ENCODE results near the gene MRFAP1. TPM values are rescaled to one million over a fixed set of nuclear protein-coding genes. Genes with fewer than 3 reads are reported as not detected.

The MRFAP1 gene
- total and polyA plus RNA-seq, 2 of the 4 experiments (the other 2 are of a cell fraction) = 65.4 to 268 TPM

- Histone ChIP-seq H3K18ac (ENCODE audit: low read depth, low read length) (no peak overlapping the region), H2BK20ac (ENCODE audit: low read depth, low read length) (no peak overlapping the region), H2BK120ac (ENCODE audit: low read depth, low read length) (no peak overlapping the region), H2AFZ (replicated peaks; ENCODE audit: low read length, poor library complexity) (peak overlapping the region; percentile 58), H4K91ac (ENCODE audit: insufficient read depth, low read depth, low read length) (peak overlapping the region; percentile 18; the same call in 1 of the 2 replicates), H3K9me3 (ENCODE audit: control insufficient read depth, insufficient read depth, low read length) (no peaks in the 10 kb centered on the region; the same call in 1 of the 2 replicates), H2AK9ac (replicated peaks; ENCODE audit: low read depth, low read length, poor library complexity) (peak overlapping the region; percentile 66), H4K5ac (ENCODE audit: low read depth, low read length) (no peak overlapping the region), H3K56ac (ENCODE audit: extremely low read depth, insufficient read depth, low read length) (no peak overlapping the region), H3K27ac (ENCODE audit: insufficient read depth, low read length) (no peak overlapping the region), H3K4ac (ENCODE audit: low read depth, low read length) (no peak overlapping the region), H3K36me3 (ENCODE audit: control insufficient read depth, insufficient read depth, low read length) (peaks cover 9% of the 10 kb centered on the region), H3K23ac (ENCODE audit: low read depth, low read length) (no peak overlapping the region), H4K8ac (ENCODE audit: low read depth in 2 of 2, low read length in 2 of 2) (no peak overlapping the region), H3K14ac (replicated peaks; ENCODE audit: low read depth, low read length) (no peak overlapping the region), H3K79me1 (ENCODE audit: low read depth in 1 of 2, low read length in 2 of 2) (peaks cover 29 to 44% of the 10 kb centered on the region in 2 experiments; a peak in 3 of 4 replicates), H4K20me1 (ENCODE audit: insufficient read depth, low read length) (peaks cover 22% of the 10 kb centered on the region), H2BK15ac (ENCODE audit: low read depth, low read length) (no peak overlapping the region), H3K9ac (ENCODE audit: low read depth, low read length) (no peak overlapping the region), H3K4me2 (ENCODE audit: low read depth, low read length) (no peak overlapping the region), H2AK5ac (ENCODE audit: low read depth, low read length) (no peak overlapping the region), H3K4me1 (ENCODE audit: control insufficient read depth, insufficient read depth, low read length) (peaks cover 16% of the 10 kb centered on the region), H2BK5ac (ENCODE audit: low read depth, low read length, poor library complexity, severe bottlenecking) (no peak overlapping the region), H3K27me3 (ENCODE audit: control insufficient read depth, insufficient read depth, low read length) (no peaks in the 10 kb centered on the region), H3K9me1 (ENCODE audit: insufficient read depth, low read length) (peaks cover 29% of the 10 kb centered on the region), H3K4me3 (ENCODE audit: insufficient read depth, low read depth, low read length) (no peak overlapping the region)
- ATAC-seq (ENCODE audit: low read depth) (no peak), DNase-seq (no peak)
- 80% methylated on average over 1 of the region's 21 CpGs; no CpG with 5 or more reads in 1 of the 2 experiments for WGBS, 2 experiments (ENCODE audit: extremely low coverage in 2 of 2, insufficient read length in 1 of 2)
- BruUV-seq (replicated peaks) = no TSS peak
- dilution Hi-C loops (cut with HindIII; ENCODE audit: low sequenced_read_pairs, unreplicated experiment) (no loop called here), intact Hi-C loops (cut with micrococcal nuclease) (no loop called here), in situ Hi-C loops (cut with MboI; ENCODE audit: low sequenced_read_pairs) (no loop called here)
- ChIA-PET POLR2A (ENCODE audit: unreplicated experiment) (no interaction called here), CTCF (no interaction called here)
- TF ChIP-seq MAFK (IDR thresholded peaks at IDR 0.05; ENCODE audit: low read depth, low read length) (no peak), RCOR1 (IDR thresholded peaks at IDR 0.05; ENCODE audit: insufficient replicate concordance, low read length) (no peak), NFE2L2 (IDR thresholded peaks at IDR 0.05; ENCODE audit: low read depth, low read length) (no peak), CTCF (conservative IDR thresholded peaks at IDR 0.05; ENCODE audit: low read depth, low read length) (no peak), POLR2A (IDR thresholded peaks at IDR 0.05; ENCODE audit: low read depth, low read length) (no peak), RFX5 (IDR thresholded peaks at IDR 0.05; ENCODE audit: low read depth, low read length) (no peak), SMC3 (IDR thresholded peaks at IDR 0.05; ENCODE audit: low read depth, low read length) (no peak), MXI1 (IDR thresholded peaks at IDR 0.05; ENCODE audit: borderline replicate concordance, low read depth, low read length) (no peak), MAZ (IDR thresholded peaks at IDR 0.05; ENCODE audit: borderline replicate concordance, low read depth, low read length) (no peak), FOS (IDR thresholded peaks at IDR 0.05; ENCODE audit: low read depth, low read length) (no peak), RAD21 (IDR thresholded peaks at IDR 0.05; ENCODE audit: low read length) (no peak), CEBPB (IDR thresholded peaks at IDR 0.05; ENCODE audit: low read depth, low read length) (no peak), CHD1 (IDR thresholded peaks at IDR 0.05; ENCODE audit: low read depth, low read length) (no peak), USF2 (IDR thresholded peaks at IDR 0.05; ENCODE audit: low read depth, low read length) (no peak), ELK1 (IDR thresholded peaks at IDR 0.05; ENCODE audit: borderline replicate concordance, low read depth, low read length) (no peak)
These were observed 36.5 kb downstream of the MRFAP1 start for GRCh38 chr4:6676722-6677558.
